Adipocyte (in vitro differentiated cells): Measurements from ENCODE around the gene COL23A1.

Experiments used
- DNase-seq: peaks from one replicate; pipeline ENCODE4 v3.0.0-alpha.2; 2015; ENCODE audit warnings: low read depth
- H3K27me3 ChIP-seq: replicated peaks from 2 replicates; pipeline ENCODE4 v1.7.0; 2013; ENCODE audit warnings: mild to moderate bottlenecking, low read length, moderate library complexity; ENCODE audit not compliant: control insufficient read depth, insufficient read depth
- H3K36me3 ChIP-seq: 2 replicates; pipeline ENCODE4 v1.7.0; 2013; ENCODE audit warnings: low read length, mild to moderate bottlenecking, moderate library complexity; ENCODE audit not compliant: control insufficient read depth, insufficient read depth, severe bottlenecking
- H3K4me1 ChIP-seq: 2 replicates; pipeline ENCODE4 v1.7.0; 2013; ENCODE audit warnings: mild to moderate bottlenecking, low read length, moderate library complexity; ENCODE audit not compliant: control insufficient read depth, insufficient read depth
- H3K4me3 ChIP-seq: 2 replicates; pipeline ENCODE4 v1.7.0; 2013; ENCODE audit warnings: mild to moderate bottlenecking, low read length, moderate library complexity
- H3K9ac ChIP-seq: 2 replicates; pipeline ENCODE4 v1.7.0; 2013; ENCODE audit warnings: mild to moderate bottlenecking, low read length, moderate library complexity
- H3K9me3 ChIP-seq: 2 replicates; pipeline ENCODE4 v1.7.0; 2013; ENCODE audit warnings: mild to moderate bottlenecking, low read length, moderate library complexity; ENCODE audit not compliant: control insufficient read depth

Gene COL23A1

DNA sequence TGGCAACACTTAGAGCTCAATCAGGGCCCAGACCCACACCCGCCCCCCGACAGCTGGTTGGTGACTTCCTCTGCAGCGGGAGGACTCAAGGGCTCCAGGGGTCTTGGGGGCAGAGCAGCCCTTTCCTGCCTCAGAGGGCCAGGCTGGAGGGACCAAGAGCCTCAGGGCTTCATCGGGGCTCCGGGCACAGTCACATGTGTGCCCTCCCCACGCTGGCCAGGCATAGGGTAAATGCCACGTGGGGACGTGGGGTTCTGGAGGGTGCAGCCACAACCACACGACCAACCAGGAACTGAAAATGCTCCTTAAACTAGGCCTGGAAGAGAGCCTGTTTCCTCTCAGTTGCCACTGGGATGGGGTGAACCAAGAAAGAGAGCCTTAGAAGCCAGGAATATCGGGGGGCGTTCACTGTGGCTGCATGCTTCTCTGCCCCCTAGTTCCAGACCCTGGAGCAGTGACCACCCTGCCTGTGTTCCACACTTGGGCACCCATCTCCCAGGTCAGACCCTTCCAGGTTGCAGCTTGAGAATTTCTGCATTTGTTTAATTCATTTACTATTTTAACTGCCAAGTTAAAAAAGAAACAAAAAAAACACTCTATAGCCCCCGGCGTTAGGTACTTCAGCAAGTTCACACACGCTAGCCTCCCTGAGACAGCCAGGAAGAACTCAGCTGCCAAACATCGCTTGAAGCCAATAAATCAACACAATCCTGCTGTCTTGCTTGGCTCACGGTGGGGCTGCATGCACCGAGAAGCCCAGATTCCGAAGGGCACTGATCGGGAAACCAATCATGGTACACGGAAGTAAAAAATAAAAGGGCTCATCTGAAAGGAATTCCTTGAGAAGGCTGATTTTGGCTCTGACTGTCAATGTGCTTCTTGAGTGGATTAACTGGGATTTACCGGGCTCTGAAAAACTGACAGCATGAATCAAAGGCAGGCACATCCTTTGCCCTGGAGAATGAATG, 301.5 kb downstream of the COL23A1 start:
- Histone ChIP-seq H3K36me3 (no peaks in the 10 kb centered on the region), H3K27me3 (peaks cover 69% of the 10 kb centered on the region), H3K9me3 (peaks cover 7% of the 10 kb centered on the region), H3K4me1 (peaks cover 2% of the 10 kb centered on the region), H3K9ac (no peak overlapping the region), H3K4me3 (no peak overlapping the region)
- peak; percentile 7 for DNase-seq

GRCh38 chr5:178287791-178288105, 302.4 kb downstream of the COL23A1 start:
- Histone ChIP-seq H3K9ac (no peak overlapping the region), H3K4me3 (no peak overlapping the region), H3K9me3 (peaks cover 12% of the 10 kb centered on the region), H3K27me3 (peaks cover 64% of the 10 kb centered on the region), H3K36me3 (no peaks in the 10 kb centered on the region), H3K4me1 (peaks cover 2% of the 10 kb centered on the region)
- no peak for DNase-seq

- H3K9ac ChIP-seq = no peak overlapping the region
- no peaks in the 10 kb centered on the region for H3K36me3 ChIP-seq
- H3K27me3 ChIP-seq = peaks cover 63% of the 10 kb centered on the region
- no peak for DNase-seq
- H3K9me3 ChIP-seq = peaks cover 12% of the 10 kb centered on the region
- no peak overlapping the region for H3K4me3 ChIP-seq
- peaks cover 2% of the 10 kb centered on the region for H3K4me1 ChIP-seq
These were observed 303.0 kb downstream of the COL23A1 start for GRCh38 chr5:178287091-178287790.

DNA sequence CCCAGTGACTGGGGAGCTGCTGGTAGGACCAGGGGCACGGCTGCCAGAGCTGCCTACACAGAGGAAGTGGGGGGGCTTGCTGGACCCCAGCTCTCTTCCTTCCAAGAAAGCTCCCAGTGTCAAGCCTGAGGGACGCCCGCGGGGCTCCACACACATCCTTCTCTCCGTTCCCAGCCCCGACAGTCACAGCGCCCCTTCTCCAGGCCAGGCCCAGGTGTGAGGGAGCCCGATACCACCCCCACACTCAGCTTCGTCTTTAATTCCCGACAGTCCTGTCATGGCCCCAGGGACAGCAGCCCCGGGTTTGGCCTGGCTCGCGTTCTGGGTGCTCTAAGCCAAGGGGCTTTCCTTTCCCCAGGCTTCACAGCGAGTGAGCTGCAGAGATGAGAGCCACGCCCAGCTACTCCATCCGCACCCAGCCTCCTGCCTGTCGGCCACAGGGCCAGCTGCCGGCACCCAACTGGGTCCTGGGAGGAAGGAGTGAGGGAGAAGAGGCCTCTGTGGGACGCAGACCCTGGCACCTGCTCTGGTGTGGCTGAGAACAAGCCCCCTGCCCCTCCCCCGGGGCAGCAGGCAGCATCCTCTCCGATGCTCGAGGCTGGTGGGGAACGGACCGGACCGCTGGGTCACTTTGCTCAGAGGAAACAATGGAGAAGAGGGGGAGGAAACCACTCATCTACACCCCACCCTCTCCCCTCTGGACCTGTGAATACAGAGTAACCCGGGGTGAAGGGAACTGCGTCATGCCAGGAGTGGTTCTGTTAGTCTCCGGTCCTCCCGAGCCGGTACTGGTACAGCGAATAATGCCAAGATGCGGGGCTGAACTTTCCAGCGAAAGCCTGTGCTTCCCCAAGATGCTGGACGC, 303.7 kb downstream of the COL23A1 start:
- Histone ChIP-seq H3K4me3 (no peak overlapping the region), H3K9ac (no peak overlapping the region), H3K4me1 (peaks cover 2% of the 10 kb centered on the region), H3K9me3 (peaks cover 12% of the 10 kb centered on the region), H3K27me3 (peaks cover 57% of the 10 kb centered on the region), H3K36me3 (no peaks in the 10 kb centered on the region)
- DNase-seq = no peak

GRCh38 chr5:178285399-178286225, 304.6 kb downstream of the COL23A1 start:
- H3K4me3 ChIP-seq = no peak overlapping the region
- H3K4me1 ChIP-seq = peaks cover 2% of the 10 kb centered on the region
- no peak for DNase-seq
- H3K9me3 ChIP-seq = peaks cover 12% of the 10 kb centered on the region
- H3K27me3 ChIP-seq = peaks cover 51% of the 10 kb centered on the region
- no peak overlapping the region for H3K9ac ChIP-seq
- no peaks in the 10 kb centered on the region for H3K36me3 ChIP-seq

DNA sequence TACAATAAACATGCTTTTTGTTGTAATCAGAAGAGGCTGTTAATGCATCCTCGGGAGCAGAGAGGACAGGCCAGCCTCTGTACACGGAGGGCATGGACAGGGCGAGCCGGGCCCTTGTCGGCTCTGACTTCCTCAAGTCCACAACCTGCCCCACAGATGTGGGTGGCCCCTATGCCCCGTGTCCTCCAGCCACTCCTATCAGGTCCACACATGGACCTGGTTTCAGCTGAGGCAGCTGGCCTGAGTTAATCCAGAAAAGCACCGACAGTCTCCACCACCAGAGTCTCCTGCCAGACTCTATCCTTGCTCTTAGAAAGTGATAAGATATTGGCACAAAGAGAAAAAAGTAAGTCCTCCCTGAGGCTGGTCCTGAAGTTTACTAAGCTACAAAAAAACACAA, 305.2 kb downstream of the COL23A1 start:
- no peaks in the 10 kb centered on the region for H3K36me3 ChIP-seq
- H3K9me3 ChIP-seq = peaks cover 12% of the 10 kb centered on the region
- no peak overlapping the region for H3K4me3 ChIP-seq
- peaks cover 45% of the 10 kb centered on the region for H3K27me3 ChIP-seq
- DNase-seq = no peak
- peaks cover 2% of the 10 kb centered on the region for H3K4me1 ChIP-seq
- H3K9ac ChIP-seq = no peak overlapping the region

- H3K27me3 ChIP-seq = peaks cover 41% of the 10 kb centered on the region
- DNase-seq = no peak
- peaks cover 5% of the 10 kb centered on the region for H3K4me1 ChIP-seq
- no peak overlapping the region for H3K9ac ChIP-seq
- H3K4me3 ChIP-seq = no peak overlapping the region
- H3K9me3 ChIP-seq = peaks cover 12% of the 10 kb centered on the region
- no peaks in the 10 kb centered on the region for H3K36me3 ChIP-seq
These were observed 306.0 kb downstream of the COL23A1 start for GRCh38 chr5:178284093-178284675.

DNA sequence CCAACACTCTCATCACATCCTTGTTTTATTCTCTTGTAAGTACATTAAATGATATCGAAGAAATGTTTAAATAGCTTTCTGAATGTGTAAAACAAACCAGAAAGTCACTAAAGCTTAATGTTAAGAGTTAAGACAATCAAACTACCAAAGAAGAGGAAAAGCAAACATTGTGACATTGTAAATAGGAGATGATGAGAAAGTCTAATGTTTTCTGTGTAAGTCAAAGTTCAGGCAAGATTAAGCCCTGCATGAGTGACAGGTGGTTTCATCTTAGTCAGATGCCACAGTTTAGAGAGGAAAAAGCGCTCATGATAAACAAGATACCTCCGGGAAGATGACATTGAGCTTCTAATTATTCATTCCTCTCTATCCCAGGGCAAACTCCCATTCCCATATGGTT, 306.7 kb downstream of the COL23A1 start:
- no peak overlapping the region for H3K9ac ChIP-seq
- H3K4me3 ChIP-seq = no peak overlapping the region
- peaks cover 41% of the 10 kb centered on the region for H3K27me3 ChIP-seq
- DNase-seq = no peak
- H3K9me3 ChIP-seq = peaks cover 12% of the 10 kb centered on the region
- no peaks in the 10 kb centered on the region for H3K36me3 ChIP-seq
- H3K4me1 ChIP-seq = peaks cover 2% of the 10 kb centered on the region

- H3K27me3 ChIP-seq = peaks cover 43% of the 10 kb centered on the region
- H3K36me3 ChIP-seq = no peaks in the 10 kb centered on the region
- H3K4me3 ChIP-seq = no peak overlapping the region
- H3K9me3 ChIP-seq = peaks cover 12% of the 10 kb centered on the region
- no peak overlapping the region for H3K9ac ChIP-seq
- DNase-seq = no peak
- H3K4me1 ChIP-seq = peaks cover 2% of the 10 kb centered on the region
These were observed 307.8 kb downstream of the COL23A1 start for GRCh38 chr5:178282391-178282790.

DNA sequence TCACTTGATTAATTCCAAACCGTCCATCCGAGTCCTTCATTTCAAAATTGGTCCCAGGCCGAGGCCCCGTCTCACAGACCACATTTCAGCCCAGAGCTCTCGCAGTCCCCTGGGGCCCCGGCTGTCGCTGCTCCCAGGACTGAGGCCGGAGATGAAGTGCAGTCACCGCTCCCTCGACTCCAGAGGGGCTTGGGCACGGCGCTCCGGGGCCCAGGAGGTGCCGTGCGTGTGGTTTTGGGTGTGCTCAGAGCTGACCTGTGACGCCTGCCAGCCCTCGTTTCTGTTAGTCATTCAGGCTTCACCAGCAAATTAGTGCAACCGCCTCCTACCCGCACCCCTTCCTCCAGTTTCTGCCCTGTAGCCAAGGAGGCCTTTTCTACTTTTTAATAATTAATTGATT, 308.9 kb downstream of the COL23A1 start:
- DNase-seq = no peak
- peaks cover 2% of the 10 kb centered on the region for H3K4me1 ChIP-seq
- H3K36me3 ChIP-seq = no peaks in the 10 kb centered on the region

More for the DNA sequence above, 308.9 kb downstream of the COL23A1 start:
- Histone ChIP-seq H3K9ac (no peak overlapping the region), H3K4me3 (no peak overlapping the region), H3K27me3 (peaks cover 43% of the 10 kb centered on the region), H3K9me3 (peaks cover 12% of the 10 kb centered on the region)
